OCI-LY7 (cell line): ENCODE data around the gene STK32C. TPM values are rescaled to one million over a fixed set of nuclear protein-coding genes. Genes with fewer than 3 reads are reported as not detected.

ENCODE experiments used
- BruUV-seq: library from RNA; stranded (reverse); fragments of 400-500 nt; replicated peaks from 2 replicates; lab custom pipeline; 2021; lab: Mats Ljungman, UMichigan
- CTCF ChIA-PET: fragments of 300-600 bp; sonication (Branson Sonifier 250); formaldehyde crosslinking; loops from one replicate; lab custom pipeline; 2022; ENCODE audit warnings: antibody characterized with exemption; ENCODE audit not compliant: unreplicated experiment; lab: Charles Lee
- POLR2A ChIA-PET: fragments of 300-600 bp; sonication (Branson Sonifier 250); formaldehyde crosslinking; loops from one replicate; lab custom pipeline; 2022; ENCODE audit warnings: antibody characterized with exemption; lab: Charles Lee
- DNase-seq: peaks from one replicate; pipeline ENCODE4 v3.0.0-alpha.2; 2015; ENCODE audit warnings: low spot score
- H2AFZ ChIP-seq: fragments of 200-600 bp; sonication (generic), shearing (Covaris generic); 2 replicates; pipeline ENCODE4 v1.6.1; 2014; ENCODE audit warnings: mild to moderate bottlenecking, antibody characterized with exemption, low read length, moderate library complexity
- H3K27ac ChIP-seq: fragments of 200-600 bp; sonication (generic); 2 replicates; pipeline ENCODE4 v1.5.1; 2014; ENCODE audit warnings: mixed run types, low read depth, mild to moderate bottlenecking, moderate library complexity, low read length, inconsistent platforms; ENCODE audit not compliant: poor library complexity, severe bottlenecking
- H3K36me3 ChIP-seq: fragments of 200-600 bp; sonication (generic); 2 replicates; pipeline ENCODE4 v1.6.1; 2014; ENCODE audit warnings: mild to moderate bottlenecking, antibody characterized with exemption, low read length, moderate library complexity, mixed read lengths; ENCODE audit not compliant: insufficient read depth
- H3K4me1 ChIP-seq: fragments of 200-600 bp; sonication (generic); 2 replicates; pipeline ENCODE4 v1.5.1; 2014; ENCODE audit warnings: mild to moderate bottlenecking, low read length; ENCODE audit not compliant: insufficient read depth, poor library complexity, severe bottlenecking
- H3K4me2 ChIP-seq: fragments of 200-600 bp; sonication (generic); 2 replicates; pipeline ENCODE4 v1.6.1; 2014; ENCODE audit warnings: mild to moderate bottlenecking, low read length
- H3K4me3 ChIP-seq: fragments of 200-600 bp; sonication (generic); 2 replicates; pipeline ENCODE4 v1.5.1; 2014; ENCODE audit warnings: mild to moderate bottlenecking, low read depth, low read length; ENCODE audit not compliant: poor library complexity, severe bottlenecking
- H3K79me2 ChIP-seq: fragments of 200-600 bp; sonication (generic); 2 replicates; pipeline ENCODE4 v1.6.1; 2016; ENCODE audit warnings: low read depth, mild to moderate bottlenecking, low read length, moderate library complexity, mixed read lengths; ENCODE audit not compliant: insufficient read depth
- H3K9me2 ChIP-seq: fragments of 200-600 bp; sonication (generic); 2 replicates; pipeline ENCODE4 v1.6.1; 2016; ENCODE audit warnings: mild to moderate bottlenecking, low read length, mixed read lengths; ENCODE audit not compliant: insufficient read depth
- H3K9me3 ChIP-seq: fragments of 200-600 bp; sonication (generic); 2 replicates; pipeline ENCODE4 v1.6.1; 2014; ENCODE audit warnings: mild to moderate bottlenecking, mixed run types, low read length, mixed read lengths
- H4K20me1 ChIP-seq: fragments of 200-600 bp; sonication (generic); 2 replicates; pipeline ENCODE4 v1.6.1; 2014; ENCODE audit warnings: mild to moderate bottlenecking, antibody characterized with exemption, low read length, moderate library complexity, mixed read lengths; ENCODE audit not compliant: insufficient read depth
- CTCF ChIP-seq: fragments of 200-600 bp; sonication (generic); conservative IDR thresholded peaks from 2 replicates; pipeline ENCODE4 v1.5.1; 2014; ENCODE audit warnings: mild to moderate bottlenecking, antibody characterized with exemption, low read length, moderate library complexity, mixed read lengths
- EZH2phosphoT487 ChIP-seq: fragments of 200-600 bp; sonication (generic); IDR thresholded peaks from 2 replicates; pipeline ENCODE4 v1.6.1; 2018; ENCODE audit warnings: low read depth, borderline replicate concordance, mild to moderate bottlenecking, mixed run types, antibody characterized with exemption, low read length, moderate library complexity, mixed read lengths
- intact Hi-C: fragments of 100-400 bp; cut with micrococcal nuclease; formaldehyde crosslinking; loops from one replicate; pipeline ENCODE4 v1.10.0; 2022; ENCODE audit not compliant: unreplicated experiment
- total RNA-seq, 2 experiments: library from RNA; depleted of rRNA in 1 of 2; stranded (reverse); fragments of >200 nt in 1 of 2; shearing (Covaris generic) in 1 of 2; gene quantifications; 2 replicates each; pipeline ENCODE4 v1.2.3, GENCODE V29; 2014 to 2022

Gene STK32C
- total RNA-seq, 2 experiments from 2014 or later: 13.1 to 30.4 TPM

GRCh38 chr10:132314336-132314735, 6.6 kb upstream of the STK32C start:
- H3K36me3 ChIP-seq: no peaks in the 10 kb centered on the region
- TF ChIP-seq CTCF (no peak), EZH2phosphoT487 (no peak)
- POLR2A ChIA-PET: no interaction called here
- H3K4me2 ChIP-seq: no peak overlapping the region
- CTCF ChIA-PET: no interaction called here
- no peaks in the 10 kb centered on the region for H3K79me2 ChIP-seq
- DNase-seq: no peak
- H3K27ac ChIP-seq: no peak overlapping the region
- no TSS peak for BruUV-seq
- H2AFZ ChIP-seq: no peak overlapping the region
- H3K4me3 ChIP-seq: no peak overlapping the region
- no peaks in the 10 kb centered on the region for H3K9me2 ChIP-seq
- H3K9me3 ChIP-seq: no peaks in the 10 kb centered on the region
- no peaks in the 10 kb centered on the region for H3K4me1 ChIP-seq
- no peaks in the 10 kb centered on the region for H4K20me1 ChIP-seq
- intact Hi-C loops: no loop called here

GRCh38 chr10:132313865-132314264, 6.1 kb upstream of the STK32C start:
- H4K20me1 ChIP-seq: no peaks in the 10 kb centered on the region
- ChIA-PET POLR2A (no interaction called here), CTCF (no interaction called here)
- H3K4me3 ChIP-seq: no peak overlapping the region
- no TSS peak for BruUV-seq
- no peaks in the 10 kb centered on the region for H3K36me3 ChIP-seq
- H3K9me2 ChIP-seq: no peaks in the 10 kb centered on the region
- TF ChIP-seq CTCF (no peak), EZH2phosphoT487 (no peak)
- H3K9me3 ChIP-seq: no peaks in the 10 kb centered on the region
- H2AFZ ChIP-seq: no peak overlapping the region
- intact Hi-C loops: no loop called here
- no peak for DNase-seq
- no peak overlapping the region for H3K27ac ChIP-seq
- no peak overlapping the region for H3K4me2 ChIP-seq
- no peaks in the 10 kb centered on the region for H3K79me2 ChIP-seq
- no peaks in the 10 kb centered on the region for H3K4me1 ChIP-seq

- H3K4me1 ChIP-seq: no peaks in the 10 kb centered on the region
- no peak overlapping the region for H2AFZ ChIP-seq
- H3K9me3 ChIP-seq: no peaks in the 10 kb centered on the region
- no peaks in the 10 kb centered on the region for H3K36me3 ChIP-seq
- DNase-seq: no peak
- H4K20me1 ChIP-seq: no peaks in the 10 kb centered on the region
- H3K9me2 ChIP-seq: no peaks in the 10 kb centered on the region
- BruUV-seq: no TSS peak
- H3K4me2 ChIP-seq: no peak overlapping the region
- TF ChIP-seq EZH2phosphoT487 (no peak), CTCF (no peak)
- intact Hi-C loops: no loop called here
- CTCF ChIA-PET: no interaction called here
- H3K79me2 ChIP-seq: no peaks in the 10 kb centered on the region
- POLR2A ChIA-PET: no interaction called here
- no peak overlapping the region for H3K27ac ChIP-seq
- H3K4me3 ChIP-seq: no peak overlapping the region
Measured at GRCh38 chr10:132313305-132313704, 5.6 kb upstream of the STK32C start.
